Measurements from ENCODE around the gene BCL2L13. TPM values are rescaled to one million over a fixed set of nuclear protein-coding genes. Genes with fewer than 3 reads are reported as not detected.

Gene BCL2L13
- total RNA-seq, 4 donors from 2014 or later: 65.9 to 205 (median 143) TPM

DNA sequence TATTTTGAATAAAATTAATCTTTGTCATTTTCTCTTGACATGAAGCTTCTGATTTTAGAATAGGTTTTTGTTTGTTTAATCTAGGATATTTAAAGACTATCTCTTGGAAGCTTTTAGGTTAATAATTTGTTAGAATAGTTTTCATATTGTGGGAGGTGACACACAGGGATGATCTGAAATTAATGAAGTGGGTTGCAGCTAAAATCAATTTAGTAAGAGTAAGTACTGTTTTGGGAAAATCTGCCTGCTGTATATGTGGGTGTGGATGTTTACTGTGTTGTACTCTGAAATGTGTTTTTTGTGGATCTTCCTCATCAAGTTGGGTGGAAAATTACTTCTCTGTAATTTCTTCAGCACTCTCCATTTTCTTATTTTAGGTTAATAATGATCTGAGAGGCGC is 68.4 kb downstream of the BCL2L13 start:
- TF ChIP-seq, protein P1, sequence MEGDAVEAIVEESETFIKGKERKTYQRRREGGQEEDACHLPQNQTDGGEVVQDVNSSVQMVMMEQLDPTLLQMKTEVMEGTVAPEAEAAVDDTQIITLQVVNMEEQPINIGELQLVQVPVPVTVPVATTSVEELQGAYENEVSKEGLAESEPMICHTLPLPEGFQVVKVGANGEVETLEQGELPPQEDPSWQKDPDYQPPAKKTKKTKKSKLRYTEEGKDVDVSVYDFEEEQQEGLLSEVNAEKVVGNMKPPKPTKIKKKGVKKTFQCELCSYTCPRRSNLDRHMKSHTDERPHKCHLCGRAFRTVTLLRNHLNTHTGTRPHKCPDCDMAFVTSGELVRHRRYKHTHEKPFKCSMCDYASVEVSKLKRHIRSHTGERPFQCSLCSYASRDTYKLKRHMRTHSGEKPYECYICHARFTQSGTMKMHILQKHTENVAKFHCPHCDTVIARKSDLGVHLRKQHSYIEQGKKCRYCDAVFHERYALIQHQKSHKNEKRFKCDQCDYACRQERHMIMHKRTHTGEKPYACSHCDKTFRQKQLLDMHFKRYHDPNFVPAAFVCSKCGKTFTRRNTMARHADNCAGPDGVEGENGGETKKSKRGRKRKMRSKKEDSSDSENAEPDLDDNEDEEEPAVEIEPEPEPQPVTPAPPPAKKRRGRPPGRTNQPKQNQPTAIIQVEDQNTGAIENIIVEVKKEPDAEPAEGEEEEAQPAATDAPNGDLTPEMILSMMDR (IDR thresholded peaks at IDR 0.05; ENCODE audit: low read depth): no peak

DNA sequence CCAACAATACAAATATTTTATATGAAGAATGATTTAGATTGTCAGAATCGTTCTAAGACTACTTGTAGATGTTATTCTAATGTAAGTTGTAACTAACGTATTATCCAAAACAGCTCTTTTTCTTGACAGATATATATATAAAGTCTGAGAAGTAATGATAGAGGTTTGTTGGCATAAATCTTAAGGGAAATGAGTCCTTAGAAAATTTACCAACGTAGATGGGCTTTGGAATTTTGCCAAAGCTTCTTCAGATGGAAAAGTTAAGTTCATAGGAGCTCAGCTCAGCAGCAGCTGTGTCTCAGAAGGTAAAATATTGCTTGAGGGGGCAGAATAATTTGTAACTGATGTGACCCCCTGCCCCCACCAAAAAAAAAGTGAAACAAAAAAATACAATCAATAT is 69.0 kb downstream of the BCL2L13 start:
- TF ChIP-seq, protein P1 (IDR thresholded peaks at IDR 0.05; ENCODE audit: low read depth): no peak

DNA sequence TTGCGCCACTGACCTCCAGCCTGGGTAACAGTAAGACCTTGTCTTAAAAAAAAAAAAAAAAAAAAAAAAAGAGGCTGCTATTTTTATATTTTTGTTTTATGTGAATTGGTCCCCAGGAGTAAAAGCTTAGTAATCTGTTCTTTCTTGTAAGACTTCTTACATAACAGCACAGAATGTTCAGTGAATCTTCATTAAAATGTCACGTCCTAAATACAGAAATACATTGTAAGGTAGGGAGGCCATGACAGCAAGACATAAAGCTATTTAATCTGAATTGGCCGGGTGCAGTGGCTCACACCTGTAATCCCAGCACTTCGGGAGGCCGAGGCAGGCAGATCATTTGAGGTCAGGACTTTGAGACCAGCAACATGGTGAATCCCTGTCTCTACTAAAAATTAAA is 71.5 kb downstream of the BCL2L13 start:
- TF ChIP-seq, protein P1 (IDR thresholded peaks at IDR 0.05; ENCODE audit: low read depth): no peak

GRCh38 chr22:17712441-17712840 is 73.9 kb downstream of the BCL2L13 start:
- TF ChIP-seq, protein P1 (IDR thresholded peaks at IDR 0.05; ENCODE audit: low read depth): no peak

- TF ChIP-seq, protein P1 (IDR thresholded peaks at IDR 0.05; ENCODE audit: low read depth): no peak
Observed at GRCh38 chr22:17716529-17716928, 78.0 kb downstream of the BCL2L13 start.

DNA sequence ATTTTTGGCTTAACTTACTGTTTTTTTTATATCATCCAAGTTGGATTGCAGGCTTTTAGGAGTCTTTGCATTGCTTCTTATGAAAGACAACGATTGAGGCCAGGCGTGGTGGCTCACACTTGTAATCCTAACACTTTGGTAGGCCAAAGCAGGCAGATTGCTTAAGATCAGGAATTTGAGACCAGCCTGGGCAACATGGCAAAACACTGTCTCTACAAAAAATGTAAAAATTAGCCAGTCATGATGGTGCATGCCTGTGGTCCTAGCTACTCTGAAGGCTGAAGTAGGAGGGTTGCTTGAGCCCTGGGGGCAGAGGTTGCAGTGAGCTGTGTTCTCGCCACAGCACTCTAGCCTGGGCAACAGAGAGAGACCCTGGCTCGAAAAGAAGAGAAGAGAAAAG is 79.2 kb downstream of the BCL2L13 start:
- TF ChIP-seq, protein P1 (IDR thresholded peaks at IDR 0.05; ENCODE audit: low read depth): no peak

DNA sequence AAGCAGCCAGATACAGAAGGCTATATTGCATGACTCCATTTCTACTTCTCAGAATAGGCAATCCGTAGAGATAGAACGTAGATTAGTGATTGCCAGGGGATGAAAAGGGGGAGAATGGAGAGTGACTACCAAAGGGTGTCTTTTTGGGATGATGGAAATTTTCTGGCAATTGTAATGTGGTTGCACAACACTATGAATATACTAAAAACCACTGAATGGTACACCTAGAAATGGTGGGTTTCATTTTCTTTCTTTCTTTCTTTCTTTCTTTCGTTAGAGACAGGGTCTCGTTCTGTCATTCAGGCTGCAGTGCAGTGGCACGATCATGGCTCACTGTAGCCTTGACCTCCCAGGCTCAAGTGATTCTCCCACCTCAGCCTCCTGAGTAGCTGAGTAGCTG is 81.4 kb downstream of the BCL2L13 start:
- TF ChIP-seq, protein P1 (IDR thresholded peaks at IDR 0.05; ENCODE audit: low read depth): no peak

Data from subcutaneous adipose tissue (tissue), 4 donors.